Vagina (tissue), 2 donors: ENCODE results near the gene KRTAP2-2.

ENCODE experiments used
- POLR2A ChIP-seq, 2 donors: fragments of 450-650 bp; IDR thresholded peaks; one replicate each; pipeline ENCODE4 v1.6.1; 2017; ENCODE audit warnings: antibody characterized with exemption in 2 of 2, mild to moderate bottlenecking in 2 of 2, moderate library complexity in 2 of 2
- POLR2AphosphoS5 ChIP-seq, 2 donors: sonication (generic); formaldehyde crosslinking; IDR thresholded peaks; one replicate each; pipeline ENCODE4 v1.9.0; 2017; ENCODE audit warnings: antibody characterized with exemption in 2 of 2, mild to moderate bottlenecking in 2 of 2, low read depth in 1 of 2; ENCODE audit not compliant: insufficient read depth in 1 of 2

- TF ChIP-seq POLR2AphosphoS5 (IDR thresholded peaks at IDR 0.05; ENCODE audit: insufficient read depth in 1 of 2, low read depth in 1 of 2) (no peak), POLR2A (IDR thresholded peaks at IDR 0.05) (no peak)
These were observed 38.3 kb downstream of the KRTAP2-2 start for GRCh38 chr17:41016578-41017215.
